ENCODE data around the gene PSMF1.

PSMF1 gene

GRCh38 chr20:1189827-1190226 is 71.4 kb downstream of the PSMF1 start:
- in situ Hi-C loops (cut with HindIII; ENCODE audit: low sequenced_read_pairs), result no loop called here
- H3K4me3 ChIP-seq (ENCODE audit: low read depth, low read length), result no peak overlapping the region
- TF ChIP-seq CTCF (IDR thresholded peaks at IDR 0.05; ENCODE audit: low read depth, low read length), result no peak
- no peak for DNase-seq (ENCODE audit: low read depth, low spot score)

GRCh38 chr20:1190847-1191246 is 72.4 kb downstream of the PSMF1 start:
- H3K4me3 ChIP-seq (ENCODE audit: low read depth, low read length), result no peak overlapping the region
- TF ChIP-seq CTCF (IDR thresholded peaks at IDR 0.05; ENCODE audit: low read depth, low read length), result no peak
- in situ Hi-C loops (cut with HindIII; ENCODE audit: low sequenced_read_pairs), result no loop called here
- no peak for DNase-seq (ENCODE audit: low read depth, low spot score)

DNA sequence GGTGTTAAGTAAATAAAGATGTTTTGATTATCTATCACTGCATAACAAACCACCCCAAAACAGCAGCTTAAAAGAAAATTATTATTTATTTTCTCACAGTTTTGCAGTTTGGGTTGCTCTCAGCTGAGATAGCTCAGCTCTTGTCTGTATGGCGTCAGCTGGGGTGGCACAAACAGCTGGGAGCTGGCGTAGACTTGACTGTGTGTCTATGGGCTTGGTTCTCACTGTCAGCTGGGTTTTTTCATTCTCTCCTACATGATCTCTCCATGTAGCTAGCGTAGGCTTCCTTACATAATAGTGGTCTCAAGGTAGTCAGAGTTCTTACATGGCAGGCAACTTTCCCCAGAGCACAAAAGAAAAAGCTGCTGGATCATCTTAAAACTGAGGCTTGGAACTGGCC is 72.9 kb downstream of the PSMF1 start:
- in situ Hi-C loops (cut with HindIII; ENCODE audit: low sequenced_read_pairs), result no loop called here
- no peak overlapping the region for H3K4me3 ChIP-seq (ENCODE audit: low read depth, low read length)
- DNase-seq (ENCODE audit: low read depth, low spot score), result no peak
- no peak for TF ChIP-seq CTCF (IDR thresholded peaks at IDR 0.05; ENCODE audit: low read depth, low read length)

GRCh38 chr20:1195226-1195625 is 76.8 kb downstream of the PSMF1 start:
- in situ Hi-C loops (cut with HindIII; ENCODE audit: low sequenced_read_pairs), result no loop called here
- no peak for DNase-seq (ENCODE audit: low read depth, low spot score)
- no peak for TF ChIP-seq CTCF (IDR thresholded peaks at IDR 0.05; ENCODE audit: low read depth, low read length)
- no peak overlapping the region for H3K4me3 ChIP-seq (ENCODE audit: low read depth, low read length)

GRCh38 chr20:1196634-1197033 is 78.2 kb downstream of the PSMF1 start:
- no peak for DNase-seq (ENCODE audit: low read depth, low spot score)
- no peak for TF ChIP-seq CTCF (IDR thresholded peaks at IDR 0.05; ENCODE audit: low read depth, low read length)
- no peak overlapping the region for H3K4me3 ChIP-seq (ENCODE audit: low read depth, low read length)
- in situ Hi-C loops (cut with HindIII; ENCODE audit: low sequenced_read_pairs), result no loop called here

- no peak for DNase-seq (ENCODE audit: low read depth, low spot score)
- no peak for TF ChIP-seq CTCF (IDR thresholded peaks at IDR 0.05; ENCODE audit: low read depth, low read length)
- H3K4me3 ChIP-seq (ENCODE audit: low read depth, low read length), result no peak overlapping the region
- in situ Hi-C loops (cut with HindIII; ENCODE audit: low sequenced_read_pairs), result no loop called here
Measured at GRCh38 chr20:1197801-1198200, 79.4 kb downstream of the PSMF1 start.

DNA sequence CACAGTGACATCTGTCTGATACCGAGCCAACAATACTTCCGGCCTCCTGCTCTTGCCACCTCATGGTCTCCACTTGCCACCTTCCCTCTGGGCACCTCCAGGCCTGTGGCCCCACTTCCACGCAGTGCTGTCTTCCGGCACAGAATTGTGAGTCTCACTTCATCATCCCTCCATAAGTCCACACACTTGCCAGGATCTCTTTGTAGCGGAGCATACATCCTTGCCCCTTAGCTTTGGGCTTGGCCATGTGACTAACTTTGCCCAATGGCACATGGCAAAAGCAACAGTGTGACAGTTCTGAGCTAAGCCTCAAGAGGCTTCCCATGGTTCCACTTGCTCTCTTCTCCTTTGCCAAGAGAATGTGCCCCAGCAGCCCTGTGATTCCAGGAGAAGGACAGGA is 80.3 kb downstream of the PSMF1 start:
- in situ Hi-C loops (cut with HindIII; ENCODE audit: low sequenced_read_pairs), result no loop called here
- DNase-seq (ENCODE audit: low read depth, low spot score), result no peak
- H3K4me3 ChIP-seq (ENCODE audit: low read depth, low read length), result no peak overlapping the region
- TF ChIP-seq CTCF (IDR thresholded peaks at IDR 0.05; ENCODE audit: low read depth, low read length), result no peak
